HG03354 (cell line): ENCODE data around the gene OR2M5.

Experiments
- ATAC-seq: cut with Tn5 transposase; IDR thresholded peaks from one replicate; pipeline ENCODE4 v1.9.1; 2021; ENCODE audit warnings: mild to moderate bottlenecking; ENCODE audit not compliant: unreplicated experiment, poor library complexity, severe bottlenecking

The OR2M5 gene, protein sequence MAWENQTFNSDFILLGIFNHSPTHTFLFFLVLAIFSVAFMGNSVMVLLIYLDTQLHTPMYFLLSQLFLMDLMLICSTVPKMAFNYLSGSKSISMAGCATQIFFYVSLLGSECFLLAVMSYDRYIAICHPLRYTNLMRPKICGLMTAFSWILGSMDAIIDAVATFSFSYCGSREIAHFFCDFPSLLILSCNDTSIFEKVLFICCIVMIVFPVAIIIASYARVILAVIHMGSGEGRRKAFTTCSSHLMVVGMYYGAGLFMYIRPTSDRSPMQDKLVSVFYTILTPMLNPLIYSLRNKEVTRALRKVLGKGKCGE

DNA sequence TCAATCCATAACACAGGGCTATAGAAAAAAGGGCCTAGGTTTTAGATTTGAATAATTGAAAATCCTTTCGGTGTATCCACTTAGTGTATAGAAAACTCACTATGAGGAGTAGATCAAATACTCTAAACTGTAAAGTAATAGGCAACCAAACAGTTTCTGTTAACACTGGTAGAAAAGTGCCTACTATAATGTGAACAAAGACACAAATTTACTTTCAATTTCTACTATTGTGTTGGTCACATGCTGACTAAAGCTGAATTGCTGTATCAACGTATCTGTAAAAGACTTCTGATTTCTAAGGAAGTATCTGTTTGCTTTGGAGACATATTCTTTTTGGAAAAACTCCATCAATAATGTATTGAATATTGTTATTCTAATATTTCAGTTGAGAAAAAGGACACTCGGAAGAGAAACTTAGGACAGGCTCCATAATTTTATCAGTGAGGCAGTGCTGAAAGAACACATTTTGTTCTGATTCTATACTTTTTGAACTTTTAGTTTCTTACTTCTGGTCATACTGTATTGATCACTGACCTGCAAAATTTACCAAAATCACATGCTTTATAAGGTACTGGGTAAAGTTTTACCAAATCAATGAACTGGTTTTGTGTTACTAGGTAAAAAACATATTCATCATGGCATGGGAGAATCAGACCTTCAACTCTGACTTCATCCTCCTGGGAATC is at the start of gene OR2M5:
Gene OR2M5 (plus strand): TSS at position 636 of the 686 bp plus-strand sequence. CDS start 0 bp downstream, at position 636.
- ATAC-seq, result no peak

- no peak for ATAC-seq
Measured at GRCh38 chr1:248098529-248098928, 46.4 kb upstream of the OR2M5 start.

GRCh38 chr1:248102847-248103246 is 42.1 kb upstream of the OR2M5 start:
- ATAC-seq, result no peak

GRCh38 chr1:248111157-248111556 is 33.8 kb upstream of the OR2M5 start:
- no peak for ATAC-seq

DNA sequence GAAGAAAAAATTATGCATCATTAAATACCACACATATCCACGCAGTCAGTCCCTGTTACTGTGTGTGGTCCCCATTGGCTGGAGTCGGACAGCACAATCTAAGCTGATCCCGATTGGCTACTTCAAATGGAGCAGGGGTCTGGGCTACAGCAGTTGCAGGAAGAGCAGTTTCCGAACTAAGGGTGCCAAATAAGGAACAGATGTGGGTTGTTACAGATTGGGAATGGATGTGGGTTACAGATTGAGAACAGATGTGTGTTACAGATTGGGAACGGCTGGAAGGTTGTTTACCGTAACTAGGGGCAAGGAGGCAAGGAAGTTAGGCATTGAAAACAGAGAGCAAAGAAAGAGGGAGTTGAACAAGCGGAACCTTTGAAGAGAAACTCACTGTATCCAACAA is 30.1 kb upstream of the OR2M5 start:
- ATAC-seq, result no peak

DNA sequence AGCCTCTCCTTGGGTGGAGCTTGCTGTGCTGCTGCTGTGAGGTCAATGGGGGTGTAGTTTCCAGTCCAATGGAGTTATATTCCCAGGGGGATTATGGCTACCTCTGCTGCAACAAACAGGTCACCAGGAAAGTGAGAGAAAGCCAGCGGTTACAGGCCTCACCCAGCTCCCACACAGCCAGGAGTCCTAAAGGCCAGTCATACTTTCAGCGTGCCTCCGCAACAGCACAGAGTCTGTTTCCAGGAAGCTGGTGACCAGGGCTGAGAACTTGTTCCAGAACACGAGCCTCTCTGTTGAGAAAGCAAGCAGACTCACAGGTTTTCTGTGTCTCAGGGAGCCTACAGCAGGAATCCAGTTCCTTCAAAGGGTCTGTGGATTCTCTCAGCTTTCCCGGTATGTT is 17.3 kb upstream of the OR2M5 start:
- no peak for ATAC-seq

DNA sequence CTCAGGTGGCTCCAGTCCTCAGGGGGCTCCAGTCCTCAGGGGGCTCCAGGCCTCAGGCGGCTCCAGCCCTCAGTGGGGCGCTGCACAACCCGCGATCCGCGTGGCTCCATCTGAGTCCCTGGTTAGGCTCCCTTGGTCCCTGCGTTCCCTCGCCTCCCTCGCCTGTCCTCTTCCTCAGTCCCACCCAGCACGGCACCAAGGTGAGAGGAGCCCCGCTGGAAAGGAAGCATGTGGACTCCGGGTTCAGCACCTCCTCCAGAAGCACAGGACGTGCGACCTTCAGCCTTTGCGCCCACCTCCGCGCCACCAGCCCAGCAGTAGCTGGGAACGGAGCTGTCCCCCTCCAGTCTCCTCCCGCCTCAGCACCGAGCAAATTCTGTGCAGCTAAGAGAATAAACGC is 8.1 kb upstream of the OR2M5 start:
- no peak for ATAC-seq

DNA sequence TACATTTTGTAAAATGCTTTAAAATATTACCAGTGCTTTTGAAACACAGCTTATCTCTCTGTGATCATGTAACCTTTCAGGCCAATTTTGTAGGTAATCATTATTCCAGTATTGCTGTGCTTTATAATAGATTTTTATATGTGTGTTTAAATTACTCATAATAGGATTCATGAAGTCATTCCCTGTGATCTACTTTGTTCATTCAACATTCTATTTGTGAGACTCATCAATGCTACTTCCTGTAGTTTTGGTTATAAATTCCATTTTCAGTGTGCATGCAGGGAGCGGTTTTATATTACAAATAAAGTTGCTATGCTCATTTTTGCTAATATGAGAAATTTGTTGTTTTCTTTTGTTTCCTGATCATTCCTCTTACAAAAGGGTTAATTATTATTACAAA is 4.1 kb upstream of the OR2M5 start:
- ATAC-seq, result no peak

DNA sequence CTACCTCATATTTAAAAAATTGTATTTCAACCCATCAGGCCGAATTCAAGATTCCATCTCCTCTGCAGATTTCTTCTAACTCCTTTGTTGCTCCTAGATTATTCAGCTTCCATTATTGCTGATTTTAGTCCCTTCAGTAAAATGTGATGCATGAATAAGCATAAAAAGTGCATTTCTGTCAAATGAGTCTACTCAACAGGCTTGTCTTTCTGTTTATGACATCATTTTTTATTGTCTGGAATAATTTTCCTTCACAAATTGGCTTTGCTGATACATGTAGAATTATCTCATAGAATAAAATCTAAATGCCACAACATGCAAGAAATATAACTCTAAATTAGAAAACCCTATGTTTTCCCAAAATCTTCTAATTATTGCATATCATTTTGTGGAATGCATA is 1.6 kb upstream of the OR2M5 start:
- no peak for ATAC-seq

DNA sequence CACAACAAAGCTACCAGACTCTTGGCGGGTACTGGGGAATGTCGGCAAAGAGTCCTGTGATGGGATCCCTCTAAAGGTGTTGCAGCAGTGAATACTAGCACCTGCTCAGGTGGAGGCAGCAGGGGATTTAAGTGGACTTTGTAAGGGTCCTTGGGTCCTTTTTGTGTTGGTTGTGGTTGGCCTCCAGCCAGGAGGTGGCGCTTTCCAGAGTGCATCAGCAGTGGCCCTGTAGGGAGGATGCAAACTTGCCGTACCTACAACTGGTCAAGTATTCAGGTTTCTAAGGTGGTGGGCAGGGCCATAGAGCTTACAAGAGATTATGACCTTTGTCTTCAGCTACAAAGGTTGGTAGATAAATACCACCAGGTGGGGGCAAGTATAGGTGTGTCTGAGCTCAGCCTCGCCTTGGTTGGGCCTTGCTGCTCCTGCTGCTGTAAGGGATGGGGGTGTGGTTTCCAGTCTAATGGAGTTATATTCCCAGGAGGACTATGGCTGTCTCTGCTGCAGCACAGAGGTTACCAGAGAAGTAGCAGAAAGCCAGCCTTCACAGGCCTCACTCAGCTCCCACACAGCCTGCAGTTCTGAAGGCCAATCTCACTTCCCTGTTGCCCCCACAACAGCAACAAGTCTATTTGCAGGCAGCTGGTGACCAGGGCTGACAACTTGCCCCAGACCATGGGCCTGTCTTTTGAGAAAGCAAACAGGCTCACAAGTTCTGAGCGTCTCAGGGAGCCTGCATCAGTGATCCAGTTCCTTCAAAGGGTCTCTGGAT is 7.3 kb downstream of the OR2M5 start:
- ATAC-seq, result no peak

DNA sequence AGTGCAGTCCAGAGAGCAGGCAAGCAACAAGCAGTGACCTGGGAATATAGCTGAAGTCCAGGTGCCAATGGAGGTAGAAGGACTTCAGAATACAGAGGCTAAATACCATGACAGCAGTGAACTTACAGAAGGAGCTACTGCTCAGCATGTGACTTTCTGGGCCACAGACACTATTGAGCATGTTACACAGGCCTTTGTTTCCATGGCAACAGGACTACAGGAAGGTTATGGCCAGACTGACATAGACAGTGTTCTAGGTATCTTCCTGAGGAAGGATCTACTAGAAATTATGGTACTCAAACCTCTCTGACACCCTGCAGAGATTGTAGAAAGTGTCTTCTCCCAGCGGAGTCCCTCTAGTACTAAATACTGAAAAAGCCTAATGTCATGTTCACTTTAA is 11.0 kb downstream of the OR2M5 start:
- peak; percentile 59 for ATAC-seq

- no peak for ATAC-seq
Measured at GRCh38 chr1:248158758-248159157, 13.8 kb downstream of the OR2M5 start.

DNA sequence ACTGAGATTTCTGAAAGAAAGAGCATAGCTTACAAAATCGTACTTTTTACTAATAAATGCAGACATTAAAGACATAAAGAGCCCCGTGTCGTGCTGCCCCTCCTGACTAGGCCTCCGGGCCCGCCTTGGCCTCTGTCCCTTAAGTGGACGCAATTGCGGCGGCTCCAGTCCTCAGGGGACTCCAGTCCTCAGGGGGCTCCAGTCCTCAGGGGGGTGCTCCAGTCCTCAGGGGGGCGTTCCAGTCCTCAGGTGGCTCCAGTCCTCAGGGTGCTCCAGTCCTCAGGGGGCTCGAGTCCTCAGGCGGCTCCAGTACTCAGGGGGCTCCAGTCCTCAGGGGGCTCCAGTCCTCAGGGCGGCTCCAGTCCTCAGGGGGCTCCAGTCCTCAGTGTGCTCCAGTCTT is 19.1 kb downstream of the OR2M5 start:
- ATAC-seq, result no peak

GRCh38 chr1:248165186-248165585 is 20.2 kb downstream of the OR2M5 start:
- no peak for ATAC-seq

- no peak for ATAC-seq
Measured at GRCh38 chr1:248174521-248174920, 29.6 kb downstream of the OR2M5 start, which contains the start of gene OR2M2. Gene OR2M2 (plus strand): TSS chr1:248174821. CDS start chr1:248179986, 5,165 bp downstream.

- no peak for ATAC-seq
Measured at GRCh38 chr1:248183996-248184395, 39.0 kb downstream of the OR2M5 start.

DNA sequence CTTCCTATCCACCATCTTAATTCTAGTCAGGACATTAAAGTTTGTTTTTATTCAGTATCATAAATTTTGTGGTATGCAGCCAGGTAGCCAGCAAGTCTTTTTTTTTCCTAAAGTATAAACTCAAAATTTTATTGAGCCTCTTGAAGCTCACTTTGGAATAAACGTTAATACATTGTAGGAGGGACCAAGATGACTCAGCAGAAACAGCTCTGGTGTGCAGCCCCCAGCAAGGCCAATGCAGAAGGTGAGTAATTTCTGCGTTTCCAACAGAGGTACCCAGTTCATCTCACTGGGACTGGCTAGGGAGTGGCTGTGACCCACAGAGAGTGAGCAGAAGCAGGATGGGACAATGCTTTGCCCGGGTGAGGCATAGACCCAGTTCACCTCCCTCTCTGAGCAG is 42.4 kb downstream of the OR2M5 start:
- no peak for ATAC-seq

- no peak for ATAC-seq
Measured at GRCh38 chr1:248189026-248189425, 44.1 kb downstream of the OR2M5 start.

DNA sequence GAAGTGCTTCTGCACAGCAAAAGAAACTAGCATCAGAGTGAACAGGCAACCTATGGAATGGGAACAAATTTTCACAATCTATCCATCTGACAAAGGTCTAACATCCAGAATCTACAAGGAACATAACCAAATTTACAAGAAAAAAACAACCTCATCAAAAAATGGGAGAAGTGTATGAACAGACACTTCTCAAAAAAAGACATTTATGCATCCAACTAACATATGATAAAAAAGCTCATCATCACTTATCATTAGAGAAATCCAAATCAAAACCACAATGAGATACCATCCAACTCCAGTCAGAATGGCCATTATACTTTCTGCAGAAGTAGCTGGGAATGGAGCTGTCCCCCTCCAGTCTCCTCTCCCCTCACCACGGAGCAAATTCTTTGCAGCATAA is 49.2 kb downstream of the OR2M5 start:
- no peak for ATAC-seq
